K562 (cell line): Measurements from ENCODE around the gene HPCA. TPM values are rescaled to one million over a fixed set of nuclear protein-coding genes. Genes with fewer than 3 reads are reported as not detected.

ENCODE experiments used
- ATAC-seq: fragments of 200-7000 bp; cut with Tn5 transposase; 3 replicates; pipeline ENCODE4 v1.9.1; 2020; ENCODE audit warnings: moderate library complexity
- BruUV-seq: library from RNA; stranded (reverse); fragments of 400-500 nt; replicated peaks from 2 replicates; lab custom pipeline; 2021; lab: Mats Ljungman, UMichigan
- CTCF ChIA-PET: fragments of 300-600 bp; formaldehyde crosslinking; extraction: SDS; loops from one replicate; lab custom pipeline; 2021; ENCODE audit warnings: low intra/inter-chr PET ratio; lab: Yijun Ruan, JAX
- POLR2A ChIA-PET: fragments of 300-600, 350-650 bp; sonication (Branson Sonifier 250); formaldehyde crosslinking; extraction: SDS; loops from one replicate; lab custom pipeline; 2021; ENCODE audit warnings: antibody characterized with exemption, inconsistent platforms; lab: Yijun Ruan, JAX
- DNase-seq, 4 experiments: peaks; one replicate each; pipeline versions ENCODE4 v3.0.0 to v3.0.0-alpha.2; 2011 to 2018; ENCODE audit warnings: low spot score in 3 of 4, mixed read lengths in 3 of 4; ENCODE audit errors: extremely low read depth in 1 of 4
- FAIRE-seq: peaks from 2 replicates; lab custom pipeline; 2011; peaks lifted over from hg19 to GRCh38; lab: Jason Lieb, UNC
- H2AFZ ChIP-seq: 2 replicates; pipeline ENCODE4 v1.6.0; 2011; ENCODE audit warnings: low read depth, low read length, control low read depth, inconsistent platforms
- H3K27ac ChIP-seq: fragments of 200-600 bp; 3 replicates; pipeline ENCODE4 v1.8.0; 2011; ENCODE audit warnings: low read depth, mild to moderate bottlenecking, control low read depth, inconsistent platforms, low read length, moderate library complexity, mixed read lengths; ENCODE audit errors: extremely low read depth
- H3K27me3 ChIP-seq, 2 experiments: fragments of 300-600 bp in 1 of 2; 2 replicates in 1 of 2; 3 replicates in 1 of 2; pipeline versions ENCODE4 v1.6.0 to v1.8.0; 2011; ENCODE audit warnings: inconsistent platforms in 2 of 2, low read length in 2 of 2, mild to moderate bottlenecking in 1 of 2, mixed read lengths in 1 of 2, moderate library complexity in 1 of 2; ENCODE audit not compliant: control insufficient read depth in 2 of 2, insufficient read depth in 2 of 2
- H3K36me3 ChIP-seq: fragments of 300-600 bp; 3 replicates; pipeline ENCODE4 v1.8.0; 2011; ENCODE audit warnings: mild to moderate bottlenecking, low read length, inconsistent platforms; ENCODE audit not compliant: control insufficient read depth, insufficient read depth
- H3K4me1 ChIP-seq, 2 experiments: fragments of 200-600 bp in 1 of 2; replicated peaks in 1 of 2; 2 replicates in 1 of 2; 3 replicates in 1 of 2; pipeline versions ENCODE4 v1.5.1 to v1.8.0; 2011; ENCODE audit warnings: inconsistent platforms in 2 of 2, low read length in 2 of 2, mild to moderate bottlenecking in 1 of 2, mixed read lengths in 1 of 2, moderate library complexity in 1 of 2; ENCODE audit not compliant: control insufficient read depth in 2 of 2, insufficient read depth in 2 of 2
- H3K4me2 ChIP-seq: 2 replicates; pipeline ENCODE4 v1.6.1; 2011; ENCODE audit warnings: low read length, control low read depth, inconsistent platforms, mixed read lengths; ENCODE audit not compliant: insufficient read depth
- H3K4me3 ChIP-seq: fragments of 200-600 bp; sonication (generic), shearing (Covaris generic); 2 replicates; pipeline ENCODE4 v1.5.1; 2016; ENCODE audit warnings: control low read depth, inconsistent platforms
- H3K79me2 ChIP-seq: fragments of 200-600 bp; 3 replicates; pipeline ENCODE4 v1.8.0; 2011; ENCODE audit warnings: low read length, inconsistent platforms; ENCODE audit not compliant: control insufficient read depth, insufficient read depth
- H3K9ac ChIP-seq, 2 experiments: 2 replicates each; pipeline versions ENCODE4 v1.6.0 to v1.6.1; 2011; ENCODE audit warnings: low read depth in 2 of 2, low read length in 2 of 2, control low read depth in 1 of 2, inconsistent platforms in 1 of 2, mild to moderate bottlenecking in 1 of 2, mixed read lengths in 1 of 2; ENCODE audit not compliant: insufficient read depth in 1 of 2
- H3K9me1 ChIP-seq: one replicate; pipeline ENCODE4 v1.6.0; 2011; ENCODE audit warnings: inconsistent platforms, mild to moderate bottlenecking, low read length, moderate library complexity; ENCODE audit not compliant: control insufficient read depth, insufficient read depth
- H3K9me3 ChIP-seq: replicated peaks from 2 replicates; pipeline ENCODE4 v1.5.1; 2011; ENCODE audit warnings: low read depth, low read length, inconsistent platforms; ENCODE audit not compliant: control insufficient read depth, insufficient read depth
- H4K20me1 ChIP-seq: replicated peaks from 2 replicates; pipeline ENCODE4 v1.6.1; 2011; ENCODE audit warnings: low read length, inconsistent platforms, mixed read lengths; ENCODE audit not compliant: control insufficient read depth, insufficient read depth
- ARID2 ChIP-seq: fragments of 450-650 bp; IDR thresholded peaks from 2 replicates; pipeline ENCODE4 v1.6.1; 2017; ENCODE audit warnings: antibody characterized with exemption, mild to moderate bottlenecking
- BRD4 ChIP-seq: fragments of 200-600 bp; sonication (generic); IDR thresholded peaks from 2 replicates; pipeline ENCODE4 v1.6.1; 2017; ENCODE audit warnings: inconsistent platforms
- HCFC1 ChIP-seq: IDR thresholded peaks from 2 replicates; pipeline ENCODE4 v1.6.1; 2012; ENCODE audit warnings: low read depth, low read length, improper control_type of control experiment
- HMGN3 ChIP-seq: IDR thresholded peaks from 2 replicates; pipeline ENCODE4 v1.6.1; 2011; ENCODE audit warnings: borderline replicate concordance, low read depth, mild to moderate bottlenecking, mixed read lengths, low read length; ENCODE audit not compliant: insufficient read length; ENCODE audit errors: extremely low read depth
- KHSRP ChIP-seq: fragments of 450-650 bp; IDR thresholded peaks from 2 replicates; pipeline ENCODE4 v1.6.1; 2017
- KLF1 ChIP-seq: fragments of 450-650 bp; IDR thresholded peaks from 2 replicates; pipeline ENCODE4 v1.6.1; 2016; ENCODE audit warnings: missing genetic modification characterization, missing compliant biosample characterization
- MAFG ChIP-seq: fragments of 450-650 bp; conservative IDR thresholded peaks from 2 replicates; pipeline ENCODE4 v1.6.1; 2016; ENCODE audit warnings: missing genetic modification characterization, missing compliant biosample characterization
- NR1H2 ChIP-seq: sonication (generic); formaldehyde crosslinking; IDR thresholded peaks from 2 replicates; pipeline ENCODE4 v1.4.0; 2020; ENCODE audit warnings: mild to moderate bottlenecking, missing genetic modification reagents
- NR2C2 ChIP-seq, 2 experiments: fragments of 200-800 bp in 1 of 2; sonication (Bioruptor generic) in 1 of 2; sonication (generic) in 1 of 2; formaldehyde crosslinking in 1 of 2; IDR thresholded peaks; 2 replicates each; pipeline versions ENCODE4 v1.6.1 to v1.8.0; 2016 to 2022; ENCODE audit warnings: mild to moderate bottlenecking in 1 of 2, missing compliant biosample characterization in 1 of 2, missing genetic modification characterization in 1 of 2, missing genetic modification reagents in 1 of 2
- NUFIP1 ChIP-seq: fragments of 450-650 bp; IDR thresholded peaks from 2 replicates; pipeline ENCODE4 v1.6.1; 2018; ENCODE audit not compliant: partially characterized antibody
- RBM14 ChIP-seq: fragments of 200-400 bp; formaldehyde crosslinking; IDR thresholded peaks from 2 replicates; pipeline ENCODE4 v1.6.1; 2018; ENCODE audit warnings: low read depth, mild to moderate bottlenecking, low read length, moderate library complexity, borderline replicate concordance; ENCODE audit not compliant: insufficient read depth
- TARDBP ChIP-seq: fragments of 450-650 bp; IDR thresholded peaks from 2 replicates; pipeline ENCODE4 v1.6.1; 2016
- WHSC1 ChIP-seq: IDR thresholded peaks from one replicate; pipeline ENCODE4 v1.6.1; 2012; ENCODE audit warnings: low read length, control low read depth, inconsistent platforms
- WGBS: fragments of 100-300 bp; shearing (Covaris generic); methylation state at CpG from one replicate; pipeline ENCODE4 v1.1.6; 2016; ENCODE audit warnings: low coverage, mixed read lengths; ENCODE audit not compliant: insufficient coverage; ENCODE audit errors: missing lambda C conversion rate; 5-methylcytosine and 5-hydroxymethylcytosine counted together
- in situ Hi-C: fragments of 300-500 bp; cut with MboI; formaldehyde crosslinking; loops from 4 replicates; pipeline ENCODE4 v1.15.0; 2018; ENCODE audit warnings: inconsistent platforms, mixed read lengths
- intact Hi-C: fragments of 100-400 bp; cut with micrococcal nuclease; formaldehyde crosslinking; loops from 2 replicates; pipeline ENCODE4 v1.14.2; 2022
- polyA plus RNA-seq, 8 experiments: library from polyadenylated mRNA; depleted of rRNA in 4 of 8; stranded (reverse) in 5 of 8; unstranded in 3 of 8; fragments of >200 nt; fragmentation: Nextera tagmentation in 2 of 8; fragmentation: Illumina TruSeq in 1 of 8; extraction: Ambion mirVana in 2 of 8; extraction: Trizol in 1 of 8; gene quantifications; 2 replicates each; pipeline versions ENCODE4 v1.2.1 to v1.2.3, GENCODE V29; 2011 to 2014; ENCODE audit warnings: inconsistent platforms in 1 of 8, missing spikeins in 1 of 8
- total RNA-seq, 7 experiments: library from RNA; depleted of rRNA in 6 of 7; stranded (reverse); fragments of >200 nt in 6 of 7; fragmentation: Illumina TruSeq in 2 of 7; extraction: Trizol in 2 of 7; gene quantifications; 2 replicates each; pipeline versions ENCODE4 v1.2.1 to v1.2.3, GENCODE V29; 2011 to 2021; ENCODE audit warnings: low replicate concordance in 1 of 7
- TF ChIP-seq, protein P1 (sequence below): fragments of 200-800 bp; sonication (Bioruptor generic); IDR thresholded peaks from 2 replicates; pipeline ENCODE4 v1.6.1; 2017; ENCODE audit warnings: missing genetic modification characterization, missing compliant biosample characterization
- TF ChIP-seq, protein P2 (sequence below): sonication (generic); formaldehyde crosslinking; IDR thresholded peaks from 2 replicates; pipeline ENCODE4 v1.8.1; 2022; ENCODE audit warnings: missing genetic modification reagents
- TF ChIP-seq, protein P3 (sequence below): fragments of 250-450 bp; sonication (Bioruptor Pico); IDR thresholded peaks from 2 replicates; pipeline ENCODE4 v1.8.0; 2022; ENCODE audit warnings: inconsistent platforms, mild to moderate bottlenecking, moderate library complexity, borderline replicate concordance

The HPCA gene
- total and polyA plus RNA-seq, 9 of the 15 experiments (the other 6 are each of a cell fraction or from before 2014, with no cell fraction given), result not detected

DNA sequence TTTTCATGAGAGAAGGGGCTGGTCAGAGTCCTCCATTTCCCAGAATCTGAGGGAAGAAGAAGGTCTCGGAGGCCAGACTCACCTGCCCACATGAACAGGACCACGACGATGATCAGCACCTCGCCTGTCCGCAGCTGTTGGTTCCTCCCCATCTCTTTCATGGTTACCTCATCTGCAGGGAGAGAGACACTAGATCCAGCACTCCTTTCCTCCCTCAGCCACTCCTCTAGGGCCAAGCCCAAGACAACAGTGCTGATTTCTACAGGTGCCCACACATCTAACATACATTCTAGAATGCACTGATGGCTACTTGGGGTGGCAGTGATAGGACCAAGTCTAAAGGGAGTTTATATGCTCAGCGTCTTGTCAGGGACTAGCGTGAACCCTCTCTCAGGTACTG, 18.6 kb upstream of the HPCA start (continued):
- TF ChIP-seq, protein P1, sequence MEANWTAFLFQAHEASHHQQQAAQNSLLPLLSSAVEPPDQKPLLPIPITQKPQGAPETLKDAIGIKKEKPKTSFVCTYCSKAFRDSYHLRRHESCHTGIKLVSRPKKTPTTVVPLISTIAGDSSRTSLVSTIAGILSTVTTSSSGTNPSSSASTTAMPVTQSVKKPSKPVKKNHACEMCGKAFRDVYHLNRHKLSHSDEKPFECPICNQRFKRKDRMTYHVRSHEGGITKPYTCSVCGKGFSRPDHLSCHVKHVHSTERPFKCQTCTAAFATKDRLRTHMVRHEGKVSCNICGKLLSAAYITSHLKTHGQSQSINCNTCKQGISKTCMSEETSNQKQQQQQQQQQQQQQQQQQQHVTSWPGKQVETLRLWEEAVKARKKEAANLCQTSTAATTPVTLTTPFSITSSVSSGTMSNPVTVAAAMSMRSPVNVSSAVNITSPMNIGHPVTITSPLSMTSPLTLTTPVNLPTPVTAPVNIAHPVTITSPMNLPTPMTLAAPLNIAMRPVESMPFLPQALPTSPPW (CRISPR knock-in tag), result no peak
- no peak for TF ChIP-seq KHSRP
- TF ChIP-seq, protein P2, sequence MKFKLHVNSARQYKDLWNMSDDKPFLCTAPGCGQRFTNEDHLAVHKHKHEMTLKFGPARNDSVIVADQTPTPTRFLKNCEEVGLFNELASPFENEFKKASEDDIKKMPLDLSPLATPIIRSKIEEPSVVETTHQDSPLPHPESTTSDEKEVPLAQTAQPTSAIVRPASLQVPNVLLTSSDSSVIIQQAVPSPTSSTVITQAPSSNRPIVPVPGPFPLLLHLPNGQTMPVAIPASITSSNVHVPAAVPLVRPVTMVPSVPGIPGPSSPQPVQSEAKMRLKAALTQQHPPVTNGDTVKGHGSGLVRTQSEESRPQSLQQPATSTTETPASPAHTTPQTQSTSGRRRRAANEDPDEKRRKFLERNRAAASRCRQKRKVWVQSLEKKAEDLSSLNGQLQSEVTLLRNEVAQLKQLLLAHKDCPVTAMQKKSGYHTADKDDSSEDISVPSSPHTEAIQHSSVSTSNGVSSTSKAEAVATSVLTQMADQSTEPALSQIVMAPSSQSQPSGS (CRISPR knock-in tag), result no peak
- no peak for TF ChIP-seq NR2C2 (CRISPR knock-in tag; IDR thresholded peaks at IDR 0.05)
- no peak for TF ChIP-seq NR2C2 (tag; IDR thresholded peaks at IDR 0.05)

DNA sequence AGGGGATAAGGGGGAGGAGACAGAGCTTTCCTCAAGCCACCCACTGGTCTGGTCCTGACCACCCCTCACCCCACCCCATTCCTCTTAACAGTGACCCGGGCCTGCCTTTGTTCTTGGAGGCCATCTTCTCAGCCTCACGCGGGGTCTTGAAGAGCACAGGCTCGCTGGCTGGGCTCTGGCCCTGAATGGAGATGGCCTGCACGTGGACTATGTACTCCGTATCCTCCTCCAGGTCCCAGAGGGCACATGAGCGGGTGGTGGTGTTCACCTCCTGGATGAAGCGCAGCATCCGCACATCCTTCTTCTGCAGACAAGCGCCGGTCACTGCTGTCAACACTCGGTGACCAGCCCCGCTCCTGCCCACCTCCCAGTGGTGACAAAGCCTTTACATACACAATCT, 18.2 kb upstream of the HPCA start:
- DNase-seq (no peak), FAIRE-seq (no peak), ATAC-seq (no peak)
- Histone ChIP-seq H3K36me3 (peaks cover 2% of the 10 kb centered on the region; the same call in 2 of the 3 replicates), H4K20me1 (peaks cover 9% of the 10 kb centered on the region), H3K9ac (peak overlapping the region in 1 of 2 experiments; percentile 54; a peak in 2 of 4 replicates), H3K9me3 (no peaks in the 10 kb centered on the region), H3K4me2 (no peak overlapping the region), H3K27ac (no peak overlapping the region), H3K79me2 (no peaks in the 10 kb centered on the region), H3K4me3 (no peak overlapping the region), H3K27me3 (peaks cover 4 to 20% of the 10 kb centered on the region in 2 experiments; a peak in 3 of 5 replicates), H3K4me1 (peaks cover 5 to 18% of the 10 kb centered on the region in 2 experiments; a peak in 3 of 5 replicates), H3K9me1 (no peaks in the 10 kb centered on the region), H2AFZ (no peak overlapping the region)
- ChIA-PET POLR2A (interaction anchor here (0.6 to 1.3 kb wide), 2 partner anchors 41 to 523 kb away, joined by 3 to 4 read pairs; no protein-coding TSS in a partner anchor), CTCF (no interaction called here)
- no TSS peak for BruUV-seq
- in situ Hi-C loops (no loop called here), intact Hi-C loops (no loop called here)
- 72% methylated on average over 13 of the region's 13 CpGs for WGBS
- no peak for TF ChIP-seq BRD4
- no peak for TF ChIP-seq NR1H2
- TF ChIP-seq HMGN3, result no peak
- no peak for TF ChIP-seq RBM14
- TF ChIP-seq, protein P3, sequence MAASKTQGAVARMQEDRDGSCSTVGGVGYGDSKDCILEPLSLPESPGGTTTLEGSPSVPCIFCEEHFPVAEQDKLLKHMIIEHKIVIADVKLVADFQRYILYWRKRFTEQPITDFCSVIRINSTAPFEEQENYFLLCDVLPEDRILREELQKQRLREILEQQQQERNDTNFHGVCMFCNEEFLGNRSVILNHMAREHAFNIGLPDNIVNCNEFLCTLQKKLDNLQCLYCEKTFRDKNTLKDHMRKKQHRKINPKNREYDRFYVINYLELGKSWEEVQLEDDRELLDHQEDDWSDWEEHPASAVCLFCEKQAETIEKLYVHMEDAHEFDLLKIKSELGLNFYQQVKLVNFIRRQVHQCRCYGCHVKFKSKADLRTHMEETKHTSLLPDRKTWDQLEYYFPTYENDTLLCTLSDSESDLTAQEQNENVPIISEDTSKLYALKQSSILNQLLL (CRISPR knock-in tag), result no peak
- no peak for TF ChIP-seq HCFC1
- no peak for TF ChIP-seq KLF1 (tag)
- no peak for TF ChIP-seq MAFG
- no peak for TF ChIP-seq ARID2
- no peak for TF ChIP-seq WHSC1
- no peak for TF ChIP-seq TARDBP
- no peak for TF ChIP-seq NUFIP1
